KMS-11 (cell line): ENCODE measurements around the gene SPOCD1.

Experiments
- H2AFZ ChIP-seq: fragments of 200-600 bp; sonication (generic); 2 replicates; pipeline ENCODE4 v1.6.1; 2016; ENCODE audit warnings: antibody characterized with exemption, mixed run types, low read depth
- H3K27ac ChIP-seq: fragments of 200-600 bp; sonication (generic); 2 replicates; pipeline ENCODE4 v1.6.1; 2016; ENCODE audit warnings: mild to moderate bottlenecking, mixed run types
- H3K27me3 ChIP-seq: fragments of 200-600 bp; sonication (generic); 2 replicates; pipeline ENCODE4 v1.6.1; 2017; ENCODE audit warnings: mild to moderate bottlenecking, low read depth, mixed run types, moderate library complexity; ENCODE audit not compliant: insufficient read depth
- H3K36me3 ChIP-seq: fragments of 200-600 bp; sonication (generic); 2 replicates; pipeline ENCODE4 v1.6.1; 2017; ENCODE audit warnings: mild to moderate bottlenecking, mixed run types; ENCODE audit not compliant: insufficient read depth
- H3K4me1 ChIP-seq: fragments of 200-600 bp; sonication (generic); 2 replicates; pipeline ENCODE4 v1.6.1; 2016; ENCODE audit warnings: mild to moderate bottlenecking, low read depth, mixed run types; ENCODE audit not compliant: poor library complexity, severe bottlenecking
- H3K4me2 ChIP-seq: fragments of 200-600 bp; sonication (generic); 2 replicates; pipeline ENCODE4 v1.7.0; 2016; ENCODE audit warnings: mild to moderate bottlenecking, mixed run types
- H3K4me3 ChIP-seq: fragments of 200-600 bp; sonication (generic); IDR thresholded peaks from 2 replicates; pipeline ENCODE4 v1.6.1; 2017; ENCODE audit warnings: low read depth, low read length, mixed read lengths; ENCODE audit not compliant: insufficient read depth
- H3K79me2 ChIP-seq: fragments of 200-600 bp; sonication (generic); 2 replicates; pipeline ENCODE4 v1.6.1; 2016; ENCODE audit warnings: low read depth, mixed run types; ENCODE audit not compliant: insufficient read depth
- H3K9ac ChIP-seq: fragments of 200-600 bp; sonication (generic); 2 replicates; pipeline ENCODE4 v1.6.1; 2016; ENCODE audit warnings: mild to moderate bottlenecking, mixed run types
- H4K20me1 ChIP-seq: fragments of 200-600 bp; sonication (generic); 2 replicates; pipeline ENCODE4 v1.6.1; 2016; ENCODE audit warnings: mild to moderate bottlenecking, mixed run types; ENCODE audit not compliant: insufficient read depth
- TF ChIP-seq, protein P1 (sequence below): fragments of 200-600 bp; sonication (generic); conservative IDR thresholded peaks from 2 replicates; pipeline ENCODE4 v1.6.1; 2017; ENCODE audit warnings: low read depth, mild to moderate bottlenecking, antibody characterized with exemption, low read length, moderate library complexity, mixed read lengths

Gene SPOCD1

DNA sequence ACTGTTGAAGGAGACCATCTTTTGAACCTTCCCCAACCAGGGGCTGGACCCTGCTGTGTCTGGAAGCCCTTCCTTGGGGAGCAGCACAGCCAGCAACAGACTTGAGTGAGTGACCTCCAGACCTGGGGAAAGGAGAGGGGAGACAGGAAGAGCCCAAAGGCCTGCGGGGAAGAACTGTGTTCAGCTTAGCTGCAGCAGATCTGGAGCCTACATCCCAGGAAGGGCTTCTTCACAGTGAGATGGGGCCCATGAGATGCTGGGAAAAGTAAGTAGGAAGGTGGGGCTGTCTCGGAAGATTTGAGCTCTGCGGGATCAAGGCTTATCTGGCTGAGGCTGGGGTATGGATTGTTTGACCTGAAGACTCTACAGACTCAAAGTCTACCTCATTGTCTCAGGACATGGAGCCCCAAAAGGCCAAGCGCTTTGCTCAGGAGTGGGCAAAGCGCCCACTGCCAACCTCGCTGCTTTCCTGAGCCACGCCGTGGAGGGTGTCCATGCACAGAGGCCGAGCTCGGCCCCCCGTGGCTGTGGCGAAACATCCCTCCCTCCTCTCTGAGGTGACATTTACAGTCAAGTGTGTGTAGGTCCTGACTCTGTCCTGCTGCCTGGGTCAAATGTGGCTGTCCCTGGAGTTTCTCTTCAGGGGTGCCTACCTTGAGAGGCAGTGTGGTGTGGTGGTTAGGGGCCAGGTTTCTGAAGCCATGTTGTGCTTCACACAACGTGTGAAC, 24.5 kb downstream of the SPOCD1 start:
- TF ChIP-seq, protein P1, sequence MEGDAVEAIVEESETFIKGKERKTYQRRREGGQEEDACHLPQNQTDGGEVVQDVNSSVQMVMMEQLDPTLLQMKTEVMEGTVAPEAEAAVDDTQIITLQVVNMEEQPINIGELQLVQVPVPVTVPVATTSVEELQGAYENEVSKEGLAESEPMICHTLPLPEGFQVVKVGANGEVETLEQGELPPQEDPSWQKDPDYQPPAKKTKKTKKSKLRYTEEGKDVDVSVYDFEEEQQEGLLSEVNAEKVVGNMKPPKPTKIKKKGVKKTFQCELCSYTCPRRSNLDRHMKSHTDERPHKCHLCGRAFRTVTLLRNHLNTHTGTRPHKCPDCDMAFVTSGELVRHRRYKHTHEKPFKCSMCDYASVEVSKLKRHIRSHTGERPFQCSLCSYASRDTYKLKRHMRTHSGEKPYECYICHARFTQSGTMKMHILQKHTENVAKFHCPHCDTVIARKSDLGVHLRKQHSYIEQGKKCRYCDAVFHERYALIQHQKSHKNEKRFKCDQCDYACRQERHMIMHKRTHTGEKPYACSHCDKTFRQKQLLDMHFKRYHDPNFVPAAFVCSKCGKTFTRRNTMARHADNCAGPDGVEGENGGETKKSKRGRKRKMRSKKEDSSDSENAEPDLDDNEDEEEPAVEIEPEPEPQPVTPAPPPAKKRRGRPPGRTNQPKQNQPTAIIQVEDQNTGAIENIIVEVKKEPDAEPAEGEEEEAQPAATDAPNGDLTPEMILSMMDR, result no peak
- H4K20me1 ChIP-seq, result no peaks in the 10 kb centered on the region

DNA sequence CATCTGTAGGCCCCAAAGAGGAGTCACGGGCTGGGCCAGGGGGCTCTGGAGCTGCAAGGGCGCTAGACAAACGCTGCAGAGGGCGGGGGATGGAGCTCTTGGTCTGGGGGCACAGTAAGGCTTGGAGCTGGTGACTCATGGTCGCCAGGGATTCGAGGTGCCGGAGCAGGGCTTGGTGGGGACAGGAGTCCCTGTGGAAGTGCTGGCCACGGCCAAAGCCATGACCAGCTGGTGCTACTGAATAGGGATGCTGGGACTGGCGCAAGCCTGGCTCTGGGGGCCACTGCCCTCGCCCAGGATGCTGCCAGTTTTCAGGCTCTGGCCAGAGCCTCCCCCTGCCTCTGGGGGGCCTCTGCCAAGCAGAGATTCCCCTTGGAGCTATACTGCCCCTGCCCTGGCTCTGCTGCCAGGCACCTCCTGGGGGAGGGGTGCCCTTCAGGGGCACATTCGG, 25.2 kb downstream of the SPOCD1 start:
- H3K27me3 ChIP-seq, result peaks cover 2% of the 10 kb centered on the region; the same call in 1 of the 2 replicates
- H2AFZ ChIP-seq, result no peak overlapping the region
- H4K20me1 ChIP-seq, result no peaks in the 10 kb centered on the region
- H3K9ac ChIP-seq, result no peak overlapping the region
- no peak overlapping the region for H3K4me3 ChIP-seq
- H3K4me2 ChIP-seq, result no peak overlapping the region
- TF ChIP-seq, protein P1, result no peak
- H3K36me3 ChIP-seq, result no peaks in the 10 kb centered on the region
- H3K27ac ChIP-seq, result no peak overlapping the region
- H3K79me2 ChIP-seq, result no peaks in the 10 kb centered on the region
- H3K4me1 ChIP-seq, result peaks cover 9% of the 10 kb centered on the region

More for the DNA sequence above, 24.5 kb downstream of the SPOCD1 start:
- no peak overlapping the region for H2AFZ ChIP-seq
- H3K4me3 ChIP-seq, result no peak overlapping the region
- no peak overlapping the region for H3K27ac ChIP-seq
- peaks cover 9% of the 10 kb centered on the region for H3K4me1 ChIP-seq
- H3K27me3 ChIP-seq, result peaks cover 2% of the 10 kb centered on the region; the same call in 1 of the 2 replicates
- H3K36me3 ChIP-seq, result no peaks in the 10 kb centered on the region
- no peaks in the 10 kb centered on the region for H3K79me2 ChIP-seq
- no peak overlapping the region for H3K4me2 ChIP-seq
- H3K9ac ChIP-seq, result no peak overlapping the region

DNA sequence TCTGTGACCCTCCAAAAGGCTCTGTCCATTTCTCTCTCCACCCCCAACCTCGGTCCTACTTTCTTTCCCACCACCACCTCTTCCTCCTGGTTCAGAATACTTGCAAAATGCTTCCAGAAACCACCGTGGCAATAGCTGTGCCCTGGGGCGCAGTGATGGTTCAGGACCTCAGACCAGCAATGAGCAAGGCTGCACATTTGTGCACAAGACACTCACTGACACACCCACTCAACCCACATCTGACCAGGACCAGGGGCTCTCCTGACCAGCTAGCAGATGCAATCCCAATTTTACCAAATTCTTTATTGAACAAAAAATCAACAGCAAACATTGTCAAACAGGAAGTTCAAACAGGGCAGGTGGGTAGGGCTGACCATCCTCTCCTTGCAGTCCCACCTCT, 25.7 kb downstream of the SPOCD1 start:
- Histone ChIP-seq H2AFZ (no peak overlapping the region), H3K27ac (no peak overlapping the region), H3K27me3 (peaks cover 2% of the 10 kb centered on the region; the same call in 1 of the 2 replicates), H3K4me3 (no peak overlapping the region), H3K4me2 (no peak overlapping the region), H3K9ac (no peak overlapping the region), H3K79me2 (no peaks in the 10 kb centered on the region), H3K4me1 (peaks cover 9% of the 10 kb centered on the region), H4K20me1 (no peaks in the 10 kb centered on the region), H3K36me3 (no peaks in the 10 kb centered on the region)
- TF ChIP-seq, protein P1, result no peak

DNA sequence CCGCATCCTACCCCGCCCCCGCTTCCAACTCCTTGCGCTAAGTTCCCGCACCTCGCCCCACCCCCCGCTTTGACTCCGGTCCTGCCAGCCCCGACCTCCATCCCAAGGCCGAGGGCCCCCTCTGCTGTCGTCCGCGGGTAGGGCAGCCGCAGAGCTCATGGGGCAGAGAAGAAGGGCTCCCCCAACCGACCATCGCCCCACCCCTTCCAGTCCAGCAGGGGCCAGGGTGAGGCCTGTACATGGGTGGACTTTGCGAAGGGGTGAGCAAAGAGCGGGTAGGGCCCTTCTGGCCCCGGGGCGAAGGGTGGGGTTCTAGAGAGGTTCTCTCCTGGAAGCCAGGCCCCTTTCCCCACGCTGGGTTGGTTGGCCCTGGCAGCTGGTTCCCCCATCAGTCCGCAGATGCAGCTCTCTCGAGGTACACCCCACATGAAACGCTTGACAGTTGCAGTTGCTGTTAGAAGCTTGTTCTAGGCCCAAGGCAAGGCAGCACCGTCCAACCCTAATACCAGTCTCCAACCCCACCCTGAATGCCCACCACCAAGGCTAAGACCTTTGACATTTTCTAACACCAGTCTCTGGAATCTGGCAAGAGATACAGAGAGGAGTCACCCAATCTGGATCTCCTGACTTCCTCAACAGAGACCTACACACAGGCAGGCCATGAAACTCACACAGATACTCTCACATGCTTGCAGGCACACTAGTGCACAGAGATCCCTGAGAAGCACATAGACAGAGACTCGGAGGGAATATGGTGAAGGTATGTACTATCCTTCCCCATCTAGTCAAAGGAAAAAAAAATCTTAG, 26.4 kb downstream of the SPOCD1 start:
- TF ChIP-seq, protein P1, result peak; percentile 72
- H3K36me3 ChIP-seq, result no peaks in the 10 kb centered on the region
- peak overlapping the region; percentile 88; the same call in 1 of the 2 replicates for H3K27ac ChIP-seq
- H3K27me3 ChIP-seq, result no peaks in the 10 kb centered on the region; the same call in 1 of the 2 replicates
- no peaks in the 10 kb centered on the region for H4K20me1 ChIP-seq
- peak overlapping the region; percentile 85 for H3K4me3 ChIP-seq
- H3K9ac ChIP-seq, result peak overlapping the region; percentile 94; the same call in 1 of the 2 replicates
- no peak overlapping the region; the same call in 1 of the 2 replicates for H3K4me2 ChIP-seq
- H3K79me2 ChIP-seq, result no peaks in the 10 kb centered on the region
- H2AFZ ChIP-seq, result peak overlapping the region; percentile 95
- H3K4me1 ChIP-seq, result peaks cover 9% of the 10 kb centered on the region
